ENCODE measurements around the gene SYNRG.
A peak's percentile ranks its signal among the peaks of the same experiment; 100 is the strongest.
"Not testable (repeated sequence)": the region's sequence is repeated elsewhere in the genome, so short reads cannot be mapped to it uniquely, and the experiment has no call there.

SYNRG gene

GRCh38 chr17:37541880-37542660, 67.1 kb downstream of the SYNRG start:
- DNase-seq: no peak

GRCh38 chr17:37538981-37539659, 70.1 kb downstream of the SYNRG start:
- DNase-seq: no peak

GRCh38 chr17:37535906-37536305, 73.3 kb downstream of the SYNRG start:
- no peak for DNase-seq

GRCh38 chr17:37532756-37533155, 76.5 kb downstream of the SYNRG start:
- DNase-seq: no peak

- no peak for DNase-seq
These were observed 78.8 kb downstream of the SYNRG start for GRCh38 chr17:37530420-37530819.

- DNase-seq: peak; percentile 62
These were observed 81.9 kb downstream of the SYNRG start for GRCh38 chr17:37527249-37527851.

- no peak for DNase-seq
These were observed 85.5 kb downstream of the SYNRG start for GRCh38 chr17:37523715-37524219.

- DNase-seq: no peak
These were observed 87.4 kb downstream of the SYNRG start for GRCh38 chr17:37521821-37522220.

GRCh38 chr17:37520174-37520573, 89.0 kb downstream of the SYNRG start:
- DNase-seq: no peak

GRCh38 chr17:37519251-37519985, 89.8 kb downstream of the SYNRG start:
- no peak for DNase-seq

- no peak for DNase-seq
These were observed 90.4 kb downstream of the SYNRG start for GRCh38 chr17:37518826-37519225.

- DNase-seq: no peak
These were observed 91.3 kb downstream of the SYNRG start for GRCh38 chr17:37517881-37518280.

- no peak for DNase-seq
These were observed 93.1 kb downstream of the SYNRG start for GRCh38 chr17:37516127-37516571.

- DNase-seq: no peak
These were observed 95.5 kb downstream of the SYNRG start for GRCh38 chr17:37513711-37514110.

GRCh38 chr17:37512442-37513068, 96.7 kb downstream of the SYNRG start:
- DNase-seq: no peak

- DNase-seq: not testable (repeated sequence)
These were observed 97.6 kb downstream of the SYNRG start for GRCh38 chr17:37511642-37512041.

GRCh38 chr17:37510056-37510455, 99.2 kb downstream of the SYNRG start:
- DNase-seq: no peak

GRCh38 chr17:37507111-37507510, 102.1 kb downstream of the SYNRG start:
- no peak for DNase-seq

- DNase-seq: peak; percentile 11
These were observed 102.5 kb downstream of the SYNRG start for GRCh38 chr17:37506678-37507077.

GRCh38 chr17:37505333-37505732, 103.9 kb downstream of the SYNRG start:
- no peak for DNase-seq

GRCh38 chr17:37503148-37503547, 106.1 kb downstream of the SYNRG start:
- DNase-seq: no peak

Data from CD4-positive, alpha-beta T cell treated with Interleukin-17A for 1 hour (primary cell).